CD4-positive, alpha-beta T cell treated with Interferon alpha-2 for 1 hour (primary cell): Measurements from ENCODE around the gene PIM1.
"Not testable (repeated sequence)": the region's sequence is repeated elsewhere in the genome, so short reads cannot be mapped to it uniquely, and the experiment has no call there.

Source experiments
- DNase-seq, 2 donors: peaks; one replicate each; pipeline ENCODE4 v3.0.0-alpha.2; 2020 to 2022

The PIM1 gene

GRCh38 chr6:37171970-37172812, 2.2 kb downstream of the PIM1 start:
- peak; percentile 92 to 97 for DNase-seq

GRCh38 chr6:37172912-37173492, 3.0 kb downstream of the PIM1 start:
- no peak for DNase-seq

- DNase-seq, result peak; percentile 19 to 47
Measured at GRCh38 chr6:37173493-37174195, 3.7 kb downstream of the PIM1 start.

GRCh38 chr6:37174196-37174514, 4.2 kb downstream of the PIM1 start:
- DNase-seq, result no peak

- no peak for DNase-seq
Measured at GRCh38 chr6:37174515-37175331, 4.8 kb downstream of the PIM1 start.

GRCh38 chr6:37175332-37176267, 5.6 kb downstream of the PIM1 start:
- peak in 1 of 2 donors; percentile 38 for DNase-seq

GRCh38 chr6:37176268-37177076, 6.5 kb downstream of the PIM1 start:
- DNase-seq, result no peak

GRCh38 chr6:37177077-37177934, 7.4 kb downstream of the PIM1 start:
- DNase-seq, result peak in 1 of 2 donors; percentile 57

- DNase-seq, result no peak
Measured at GRCh38 chr6:37177935-37178517, 8.1 kb downstream of the PIM1 start.

GRCh38 chr6:37180075-37180474, 10.1 kb downstream of the PIM1 start:
- DNase-seq, result no peak

GRCh38 chr6:37180610-37181009, 10.7 kb downstream of the PIM1 start:
- DNase-seq, result not testable (repeated sequence)

- DNase-seq, result peak; percentile 88 to 90
Measured at GRCh38 chr6:37182736-37183590, 13.0 kb downstream of the PIM1 start.

GRCh38 chr6:37185949-37186720, 16.2 kb downstream of the PIM1 start:
- DNase-seq, result not testable (repeated sequence)

GRCh38 chr6:37187321-37188022, 17.5 kb downstream of the PIM1 start:
- no peak for DNase-seq

GRCh38 chr6:37188962-37189510, 19.1 kb downstream of the PIM1 start:
- DNase-seq, result no peak

GRCh38 chr6:37190159-37190535, 20.2 kb downstream of the PIM1 start:
- no peak for DNase-seq

GRCh38 chr6:37192666-37193065, 22.7 kb downstream of the PIM1 start:
- DNase-seq, result no peak
